Measurements from ENCODE around the gene TSPOAP1.

DNA sequence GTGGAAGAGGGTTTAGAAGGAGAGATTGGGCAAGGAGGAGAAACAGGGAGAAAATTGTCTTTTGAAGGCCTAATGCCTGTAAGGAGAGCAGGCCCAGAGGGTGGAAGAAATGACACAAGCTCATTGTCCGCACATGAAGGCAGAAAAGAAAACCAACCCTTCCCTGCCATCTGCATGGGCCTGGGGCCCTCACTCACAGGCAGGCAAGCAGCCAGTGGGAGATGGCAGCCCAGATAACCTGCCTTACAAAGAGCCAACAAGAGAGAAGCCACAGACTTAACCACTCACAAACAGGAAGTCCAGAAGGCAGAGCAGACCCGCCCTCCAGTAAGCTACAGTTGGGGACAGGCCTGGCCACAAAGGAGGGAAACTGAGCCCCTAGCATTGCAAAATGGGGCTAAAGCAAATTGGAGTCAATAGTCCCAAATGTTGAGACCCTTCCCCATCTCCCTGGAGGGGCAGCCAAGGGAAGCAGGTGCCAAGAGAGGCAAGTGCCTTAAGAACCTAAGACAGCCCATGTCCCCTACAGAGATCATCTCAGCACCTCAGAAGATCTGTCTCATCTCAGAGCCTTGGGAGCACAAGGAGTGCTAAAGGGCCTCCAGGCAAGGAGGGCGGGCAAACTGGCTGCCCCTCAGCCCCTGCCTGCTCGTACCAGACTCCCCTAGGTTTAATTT is 7.3 kb upstream of the TSPOAP1 start:
- TF ChIP-seq, protein P1, sequence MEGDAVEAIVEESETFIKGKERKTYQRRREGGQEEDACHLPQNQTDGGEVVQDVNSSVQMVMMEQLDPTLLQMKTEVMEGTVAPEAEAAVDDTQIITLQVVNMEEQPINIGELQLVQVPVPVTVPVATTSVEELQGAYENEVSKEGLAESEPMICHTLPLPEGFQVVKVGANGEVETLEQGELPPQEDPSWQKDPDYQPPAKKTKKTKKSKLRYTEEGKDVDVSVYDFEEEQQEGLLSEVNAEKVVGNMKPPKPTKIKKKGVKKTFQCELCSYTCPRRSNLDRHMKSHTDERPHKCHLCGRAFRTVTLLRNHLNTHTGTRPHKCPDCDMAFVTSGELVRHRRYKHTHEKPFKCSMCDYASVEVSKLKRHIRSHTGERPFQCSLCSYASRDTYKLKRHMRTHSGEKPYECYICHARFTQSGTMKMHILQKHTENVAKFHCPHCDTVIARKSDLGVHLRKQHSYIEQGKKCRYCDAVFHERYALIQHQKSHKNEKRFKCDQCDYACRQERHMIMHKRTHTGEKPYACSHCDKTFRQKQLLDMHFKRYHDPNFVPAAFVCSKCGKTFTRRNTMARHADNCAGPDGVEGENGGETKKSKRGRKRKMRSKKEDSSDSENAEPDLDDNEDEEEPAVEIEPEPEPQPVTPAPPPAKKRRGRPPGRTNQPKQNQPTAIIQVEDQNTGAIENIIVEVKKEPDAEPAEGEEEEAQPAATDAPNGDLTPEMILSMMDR (IDR thresholded peaks at IDR 0.05; ENCODE audit: insufficient read depth, low read length, poor library complexity, severe bottlenecking): no peak
- TF ChIP-seq EZH2phosphoT487 (conservative IDR thresholded peaks at IDR 0.05; ENCODE audit: low read length): no peak
